Esophagus (tissue), 2 donors: ENCODE data around the gene ENPP3. TPM values are rescaled to one million over a fixed set of nuclear protein-coding genes. Genes with fewer than 3 reads are reported as not detected.

Experiments used
- H3K27ac ChIP-seq, 2 donors: one replicate each; pipeline ENCODE4 v1.5.1; 2013; ENCODE audit warnings: low read depth in 2 of 2, mild to moderate bottlenecking in 2 of 2, inconsistent platforms in 1 of 2, low read length in 1 of 2, moderate library complexity in 1 of 2
- H3K27me3 ChIP-seq, 2 donors: one replicate each; pipeline ENCODE4 v1.6.1; 2013; ENCODE audit warnings: low read length in 2 of 2, control low read depth in 1 of 2, mild to moderate bottlenecking in 1 of 2; ENCODE audit not compliant: insufficient read depth in 2 of 2, control insufficient read depth in 1 of 2
- H3K36me3 ChIP-seq, 2 donors: one replicate each; pipeline ENCODE4 v1.6.1; 2013; ENCODE audit warnings: low read length in 1 of 2; ENCODE audit not compliant: control insufficient read depth in 2 of 2, insufficient read depth in 2 of 2
- H3K4me1 ChIP-seq, 2 donors: one replicate each; pipeline ENCODE4 v1.6.1; 2013; ENCODE audit warnings: low read length in 1 of 2; ENCODE audit not compliant: control insufficient read depth in 2 of 2, insufficient read depth in 2 of 2
- H3K4me3 ChIP-seq, 2 donors: one replicate each; pipeline ENCODE4 v1.5.1; 2013; ENCODE audit warnings: low read length in 2 of 2, mild to moderate bottlenecking in 2 of 2, low read depth in 1 of 2, moderate library complexity in 1 of 2
- H3K9me3 ChIP-seq, 2 donors: one replicate each; pipeline ENCODE4 v1.6.1; 2013; ENCODE audit warnings: mild to moderate bottlenecking in 2 of 2, low read depth in 1 of 2, low read length in 1 of 2, moderate library complexity in 1 of 2; ENCODE audit not compliant: control insufficient read depth in 2 of 2, insufficient read depth in 1 of 2
- WGBS, 2 donors: extraction: QIAGEN DNeasy Blood & Tissue Kit; methylation state at CpG; one replicate each; pipeline ENCODE4 v1.1.7; 2013; 5-methylcytosine and 5-hydroxymethylcytosine counted together
- polyA plus RNA-seq, 2 donors: library from polyadenylated mRNA; stranded (reverse); fragments of 200-250 nt; gene quantifications; one replicate each; pipeline ENCODE4 v1.2.3, GENCODE V29; 2013
- donor health status: healthy with polysubstance abuse.
- donor health status: Bipolar disorder and iron deficiency.

Gene ENPP3
- polyA plus RNA-seq, 2 donors = 0.07 to 0.10 TPM

GRCh38 chr6:131755597-131755996 lies 118.5 kb downstream of the ENPP3 start:
- Histone ChIP-seq H3K4me1 (no peaks in the 10 kb centered on the region), H3K27ac (no peak overlapping the region), H3K36me3 (no peaks in the 10 kb centered on the region), H3K9me3 (no peaks in the 10 kb centered on the region), H3K27me3 (no peaks in the 10 kb centered on the region), H3K4me3 (no peak overlapping the region)
- WGBS, 2 donors = 91 to 96% methylated on average over 3 of the region's 3 CpGs

GRCh38 chr6:131756039-131756438 lies 118.9 kb downstream of the ENPP3 start:
- Histone ChIP-seq H3K4me1 (no peaks in the 10 kb centered on the region), H3K4me3 (no peak overlapping the region), H3K27me3 (no peaks in the 10 kb centered on the region), H3K27ac (no peak overlapping the region), H3K36me3 (no peaks in the 10 kb centered on the region), H3K9me3 (no peaks in the 10 kb centered on the region)
- 82% methylated on average over 2 of the region's 2 CpGs for WGBS, 2 donors

- H3K4me3 ChIP-seq = no peak overlapping the region
- no peak overlapping the region for H3K27ac ChIP-seq
- H3K36me3 ChIP-seq = no peaks in the 10 kb centered on the region
- H3K27me3 ChIP-seq = no peaks in the 10 kb centered on the region
- H3K9me3 ChIP-seq = no peaks in the 10 kb centered on the region
- H3K4me1 ChIP-seq = no peaks in the 10 kb centered on the region
- WGBS, 2 donors = 82 to 83% methylated on average over 4 of the region's 4 CpGs
Measured at GRCh38 chr6:131758920-131759319, 121.8 kb downstream of the ENPP3 start.

DNA sequence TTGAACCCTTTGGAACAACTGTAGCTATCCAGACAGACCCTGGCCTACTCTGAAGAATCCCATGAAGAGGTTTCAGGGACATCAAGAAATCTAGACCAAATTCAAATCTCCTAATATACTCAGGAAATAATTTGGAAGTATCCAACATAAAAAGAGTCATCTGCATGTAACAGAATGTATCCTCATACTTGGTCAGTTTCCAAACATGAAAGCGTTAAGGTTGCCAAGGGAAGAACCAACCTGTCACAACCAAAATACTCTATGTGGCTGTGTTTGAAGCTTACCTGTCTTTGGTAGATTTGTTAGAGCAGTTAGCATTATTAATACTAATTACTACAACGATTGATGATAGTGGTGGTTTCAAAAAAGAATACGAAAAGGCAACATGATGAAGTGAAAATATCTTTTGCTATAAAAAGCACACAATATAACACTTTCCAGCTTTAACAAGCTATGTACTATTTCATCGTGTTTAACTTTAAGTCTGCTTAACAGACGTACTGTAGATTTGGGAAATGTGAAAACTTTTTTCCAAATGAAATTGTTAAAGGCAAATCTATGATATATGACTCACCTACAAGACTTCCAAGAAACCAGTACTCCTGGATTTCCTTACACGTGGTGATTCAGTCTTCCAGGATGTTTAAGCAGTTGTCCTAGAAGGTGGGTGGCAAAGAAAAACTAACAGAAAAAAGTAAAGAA lies 124.1 kb downstream of the ENPP3 start:
- no peak overlapping the region for H3K27ac ChIP-seq
- H3K9me3 ChIP-seq = no peaks in the 10 kb centered on the region
- no peaks in the 10 kb centered on the region for H3K4me1 ChIP-seq
- 51 to 59% methylated on average over 6 of the region's 6 CpGs for WGBS, 2 donors
- no peaks in the 10 kb centered on the region for H3K36me3 ChIP-seq
- H3K4me3 ChIP-seq = no peak overlapping the region
- no peaks in the 10 kb centered on the region for H3K27me3 ChIP-seq

GRCh38 chr6:131761762-131762067 lies 124.6 kb downstream of the ENPP3 start:
- Histone ChIP-seq H3K27me3 (no peaks in the 10 kb centered on the region), H3K9me3 (no peaks in the 10 kb centered on the region), H3K4me3 (no peak overlapping the region), H3K36me3 (no peaks in the 10 kb centered on the region), H3K4me1 (no peaks in the 10 kb centered on the region), H3K27ac (no peak overlapping the region)
- WGBS, 2 donors = 59 to 78% methylated on average over 1 of the region's 1 CpG

DNA sequence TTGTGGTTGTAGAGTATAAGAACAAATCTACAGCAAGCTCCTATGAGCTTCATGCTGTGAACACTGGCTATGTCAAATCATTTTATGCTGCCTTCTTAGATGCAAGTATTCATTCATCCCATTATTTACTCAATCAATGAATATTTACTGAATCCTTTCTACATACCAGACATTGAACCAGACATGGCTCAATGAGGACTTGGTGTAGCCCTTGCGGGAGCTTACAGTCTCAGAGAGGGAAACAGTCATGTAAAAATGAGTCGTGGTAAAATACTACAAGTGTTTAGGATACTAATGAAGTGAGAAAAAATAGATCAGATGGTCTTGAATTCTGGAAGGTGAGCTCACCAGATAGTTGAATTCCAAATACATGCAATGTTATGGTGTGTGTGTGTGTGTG lies 125.9 kb downstream of the ENPP3 start:
- no peaks in the 10 kb centered on the region for H3K9me3 ChIP-seq
- H3K4me1 ChIP-seq = no peaks in the 10 kb centered on the region
- H3K27ac ChIP-seq = no peak overlapping the region
- no peaks in the 10 kb centered on the region for H3K36me3 ChIP-seq
- H3K27me3 ChIP-seq = no peaks in the 10 kb centered on the region
- no peak overlapping the region for H3K4me3 ChIP-seq
- 91 to 96% methylated on average over 2 of the region's 2 CpGs for WGBS, 2 donors

GRCh38 chr6:131763749-131764148 lies 126.6 kb downstream of the ENPP3 start:
- no peak overlapping the region for H3K27ac ChIP-seq
- no peaks in the 10 kb centered on the region for H3K9me3 ChIP-seq
- no peak overlapping the region for H3K4me3 ChIP-seq
- WGBS, 2 donors = 48 to 54% methylated on average over 1 of the region's 1 CpG
- no peaks in the 10 kb centered on the region for H3K27me3 ChIP-seq
- no peaks in the 10 kb centered on the region for H3K4me1 ChIP-seq
- H3K36me3 ChIP-seq = no peaks in the 10 kb centered on the region

DNA sequence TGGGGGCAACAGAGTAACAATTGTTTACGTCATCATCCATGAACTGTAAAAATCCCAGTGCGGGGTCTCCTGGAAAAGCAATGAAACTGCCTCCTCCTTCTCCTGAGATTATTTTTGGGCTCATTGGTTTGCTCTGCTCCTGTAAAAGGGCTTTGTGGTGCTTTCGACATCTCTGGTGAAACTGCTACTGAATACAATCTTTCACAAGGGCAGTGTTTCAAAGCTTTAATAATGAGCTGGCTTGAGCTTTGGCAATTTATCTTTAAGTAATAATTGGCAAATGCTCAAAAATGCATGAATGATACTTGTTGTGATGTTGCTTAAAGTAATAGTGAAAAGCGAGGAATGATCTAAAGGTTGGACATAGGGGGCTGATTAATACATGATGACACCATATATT lies 127.2 kb downstream of the ENPP3 start:
- Histone ChIP-seq H3K4me3 (no peak overlapping the region), H3K4me1 (no peaks in the 10 kb centered on the region), H3K9me3 (no peaks in the 10 kb centered on the region), H3K27me3 (no peaks in the 10 kb centered on the region), H3K27ac (no peak overlapping the region), H3K36me3 (no peaks in the 10 kb centered on the region)
- 80 to 83% methylated on average over 4 of the region's 4 CpGs for WGBS, 2 donors

- no peaks in the 10 kb centered on the region for H3K36me3 ChIP-seq
- 56 to 65% methylated on average over 9 of the region's 9 CpGs for WGBS, 2 donors
- H3K4me3 ChIP-seq = no peak overlapping the region
- no peaks in the 10 kb centered on the region for H3K9me3 ChIP-seq
- H3K27me3 ChIP-seq = no peaks in the 10 kb centered on the region
- no peak overlapping the region for H3K27ac ChIP-seq
- H3K4me1 ChIP-seq = no peaks in the 10 kb centered on the region
Measured at GRCh38 chr6:131765081-131765803, 128.1 kb downstream of the ENPP3 start.

DNA sequence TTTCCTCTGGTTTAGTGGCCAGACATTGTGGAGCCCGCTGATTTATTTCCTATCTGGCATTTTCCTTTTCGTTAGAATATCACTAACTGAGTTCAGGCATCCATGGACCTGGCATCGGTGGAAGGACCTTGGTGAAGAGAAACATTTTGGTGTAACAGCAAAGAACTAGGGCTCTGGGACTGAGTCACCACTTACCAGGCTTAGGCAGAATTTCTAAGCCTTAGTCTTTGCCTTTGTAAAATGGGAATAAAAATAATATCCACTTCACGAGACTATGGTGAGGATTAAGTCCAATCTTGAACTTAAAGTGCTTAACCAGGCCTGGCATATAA lies 128.7 kb downstream of the ENPP3 start:
- H3K4me3 ChIP-seq = no peak overlapping the region
- H3K4me1 ChIP-seq = no peaks in the 10 kb centered on the region
- no peaks in the 10 kb centered on the region for H3K27me3 ChIP-seq
- H3K9me3 ChIP-seq = no peaks in the 10 kb centered on the region
- no peaks in the 10 kb centered on the region for H3K36me3 ChIP-seq
- H3K27ac ChIP-seq = no peak overlapping the region
- 77 to 84% methylated on average over 4 of the region's 4 CpGs for WGBS, 2 donors
